Testis (tissue), 2 donors: ENCODE data around the gene TMEM273.

Source experiments
- CTCF ChIP-seq, 3 experiments: fragments of 450-650 bp in 2 of 3; fragments of 200-600 bp in 1 of 3; sonication (generic) in 1 of 3; IDR thresholded peaks; one replicate each; pipeline ENCODE4 v1.5.1; 2016 to 2019; ENCODE audit warnings: antibody characterized with exemption in 3 of 3, mild to moderate bottlenecking in 2 of 3, moderate library complexity in 1 of 3
- POLR2A ChIP-seq: fragments of 450-650 bp; IDR thresholded peaks from one replicate; pipeline ENCODE4 v1.6.1; 2017; ENCODE audit warnings: antibody characterized with exemption, mild to moderate bottlenecking, moderate library complexity

- TF ChIP-seq CTCF (IDR thresholded peaks at IDR 0.05), result no peak
- TF ChIP-seq POLR2A, result no peak
Measured at GRCh38 chr10:49162063-49162462, 26.1 kb downstream of the TMEM273 start.
